Uterus (tissue), 2 donors: ENCODE data around the gene PEA15.

ENCODE experiments used
- POLR2A ChIP-seq, 2 donors: fragments of 450-650 bp; IDR thresholded peaks; one replicate each; pipeline ENCODE4 v1.6.1; 2016; ENCODE audit warnings: antibody characterized with exemption in 2 of 2, mild to moderate bottlenecking in 1 of 2, moderate library complexity in 1 of 2
- TF ChIP-seq, protein P1 (sequence below), 4 experiments: fragments of 200-600 bp in 2 of 4; fragments of 450-650 bp in 2 of 4; sonication (generic) in 2 of 4; IDR thresholded peaks; one replicate each; pipeline ENCODE4 v1.5.1; 2016 to 2019; ENCODE audit warnings: antibody characterized with exemption in 4 of 4, mild to moderate bottlenecking in 2 of 4, moderate library complexity in 1 of 4

DNA sequence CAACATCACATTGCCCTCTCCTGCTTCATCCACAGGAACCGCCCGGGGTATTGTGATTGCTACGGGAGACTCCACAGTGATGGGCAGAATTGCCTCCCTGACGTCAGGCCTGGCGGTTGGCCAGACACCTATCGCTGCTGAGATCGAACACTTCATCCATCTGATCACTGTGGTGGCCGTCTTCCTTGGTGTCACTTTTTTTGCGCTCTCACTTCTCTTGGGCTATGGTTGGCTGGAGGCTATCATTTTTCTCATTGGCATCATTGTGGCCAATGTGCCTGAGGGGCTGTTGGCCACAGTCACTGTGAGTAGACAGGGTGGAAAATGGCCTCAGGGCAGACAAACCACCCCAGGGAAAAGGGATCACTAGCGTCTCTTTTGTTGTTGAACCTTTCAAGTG, 41.1 kb upstream of the PEA15 start:
- TF ChIP-seq POLR2A (IDR thresholded peaks at IDR 0.05), result no peak
- TF ChIP-seq, protein P1, sequence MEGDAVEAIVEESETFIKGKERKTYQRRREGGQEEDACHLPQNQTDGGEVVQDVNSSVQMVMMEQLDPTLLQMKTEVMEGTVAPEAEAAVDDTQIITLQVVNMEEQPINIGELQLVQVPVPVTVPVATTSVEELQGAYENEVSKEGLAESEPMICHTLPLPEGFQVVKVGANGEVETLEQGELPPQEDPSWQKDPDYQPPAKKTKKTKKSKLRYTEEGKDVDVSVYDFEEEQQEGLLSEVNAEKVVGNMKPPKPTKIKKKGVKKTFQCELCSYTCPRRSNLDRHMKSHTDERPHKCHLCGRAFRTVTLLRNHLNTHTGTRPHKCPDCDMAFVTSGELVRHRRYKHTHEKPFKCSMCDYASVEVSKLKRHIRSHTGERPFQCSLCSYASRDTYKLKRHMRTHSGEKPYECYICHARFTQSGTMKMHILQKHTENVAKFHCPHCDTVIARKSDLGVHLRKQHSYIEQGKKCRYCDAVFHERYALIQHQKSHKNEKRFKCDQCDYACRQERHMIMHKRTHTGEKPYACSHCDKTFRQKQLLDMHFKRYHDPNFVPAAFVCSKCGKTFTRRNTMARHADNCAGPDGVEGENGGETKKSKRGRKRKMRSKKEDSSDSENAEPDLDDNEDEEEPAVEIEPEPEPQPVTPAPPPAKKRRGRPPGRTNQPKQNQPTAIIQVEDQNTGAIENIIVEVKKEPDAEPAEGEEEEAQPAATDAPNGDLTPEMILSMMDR (IDR thresholded peaks at IDR 0.05), result no peak
